Endothelial cell (in vitro differentiated cells): Measurements from ENCODE around the gene URB1. TPM values are rescaled to one million over a fixed set of nuclear protein-coding genes. Genes with fewer than 3 reads are reported as not detected.

Experiments
- DNase-seq: peaks from one replicate; pipeline ENCODE4 v3.0.0; 2021; ENCODE audit warnings: low spot score
- H3K27ac Mint-ChIP-seq: one replicate; pipeline ENCODE4 v1.8.0; 2021; ENCODE audit warnings: mixed read lengths, inconsistent platforms; ENCODE audit not compliant: unreplicated experiment
- H3K27me3 Mint-ChIP-seq: one replicate; pipeline ENCODE4 v1.8.0; 2021; ENCODE audit warnings: mild to moderate bottlenecking, moderate library complexity, mixed read lengths, inconsistent platforms; ENCODE audit not compliant: unreplicated experiment
- H3K36me3 Mint-ChIP-seq: one replicate; pipeline ENCODE4 v1.8.0; 2021; ENCODE audit warnings: mild to moderate bottlenecking, low read depth, mixed read lengths, inconsistent platforms; ENCODE audit not compliant: unreplicated experiment
- H3K4me1 Mint-ChIP-seq: one replicate; pipeline ENCODE4 v1.8.0; 2021; ENCODE audit warnings: mild to moderate bottlenecking, mixed read lengths, inconsistent platforms; ENCODE audit not compliant: unreplicated experiment
- H3K4me3 Mint-ChIP-seq: one replicate; pipeline ENCODE4 v1.8.0; 2021; ENCODE audit warnings: mild to moderate bottlenecking, mixed read lengths, inconsistent platforms; ENCODE audit not compliant: unreplicated experiment
- H3K9me3 Mint-ChIP-seq: one replicate; pipeline ENCODE4 v1.8.0; 2021; ENCODE audit warnings: mixed read lengths, inconsistent platforms; ENCODE audit not compliant: unreplicated experiment
- CTCF ChIP-seq: fragments of 200-600 bp; sonication (generic); IDR thresholded peaks from one replicate; pipeline ENCODE4 v1.5.0; 2021; ENCODE audit warnings: antibody characterized with exemption; ENCODE audit not compliant: unreplicated experiment
- total RNA-seq: library from RNA; stranded (reverse); fragmentation: NEBNext Ultra II Directional; extraction: Animal tissue kit (Norgen Biotek cat#: 25700); gene quantifications from one replicate; pipeline ENCODE4 v1.2.1, GENCODE V29; 2021; ENCODE audit not compliant: unreplicated experiment

The URB1 gene
- total RNA-seq, 1 donor from 2014 or later: 10.6 TPM

- H3K9me3 Mint-ChIP-seq: no peaks in the 10 kb centered on the region
- TF ChIP-seq CTCF: no peak
- DNase-seq: no peak
- peak overlapping the region; percentile 74 for H3K4me3 Mint-ChIP-seq
- peaks cover 62% of the 10 kb centered on the region for H3K36me3 Mint-ChIP-seq
- no peak overlapping the region for H3K27ac Mint-ChIP-seq
- H3K27me3 Mint-ChIP-seq: peaks cover 2% of the 10 kb centered on the region
- H3K4me1 Mint-ChIP-seq: no peaks in the 10 kb centered on the region
These were observed 70.1 kb downstream of the URB1 start for GRCh38 chr21:32322676-32323075.

GRCh38 chr21:32322103-32322502, 70.7 kb downstream of the URB1 start:
- no peak for DNase-seq
- H3K4me1 Mint-ChIP-seq: no peaks in the 10 kb centered on the region
- peaks cover 2% of the 10 kb centered on the region for H3K27me3 Mint-ChIP-seq
- no peaks in the 10 kb centered on the region for H3K9me3 Mint-ChIP-seq
- peaks cover 64% of the 10 kb centered on the region for H3K36me3 Mint-ChIP-seq
- no peak for TF ChIP-seq CTCF
- H3K27ac Mint-ChIP-seq: no peak overlapping the region
- H3K4me3 Mint-ChIP-seq: no peak overlapping the region

DNA sequence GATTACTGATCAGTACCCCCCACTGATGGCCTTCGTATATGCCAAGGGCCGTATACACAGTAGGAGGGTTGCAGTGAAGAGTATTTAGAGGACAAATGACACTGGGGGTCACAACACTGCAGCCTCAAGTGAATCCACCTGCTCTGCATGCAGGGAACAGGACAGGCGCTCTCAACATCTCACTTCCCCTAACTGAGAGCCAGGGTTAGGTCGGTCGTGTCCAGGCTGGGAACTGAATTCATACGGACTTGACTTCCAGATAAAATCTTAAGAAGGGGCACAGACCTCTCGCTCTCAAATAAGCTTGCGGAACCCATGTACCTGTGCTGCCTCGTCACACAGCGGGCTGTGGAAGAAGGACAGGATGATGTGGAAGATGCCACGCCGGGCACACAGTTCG, 71.3 kb downstream of the URB1 start:
- Mint-ChIP-seq H3K27ac (no peak overlapping the region), H3K9me3 (no peaks in the 10 kb centered on the region), H3K36me3 (peaks cover 63% of the 10 kb centered on the region), H3K4me1 (no peaks in the 10 kb centered on the region), H3K4me3 (no peak overlapping the region), H3K27me3 (no peaks in the 10 kb centered on the region)
- no peak for TF ChIP-seq CTCF
- DNase-seq: no peak

DNA sequence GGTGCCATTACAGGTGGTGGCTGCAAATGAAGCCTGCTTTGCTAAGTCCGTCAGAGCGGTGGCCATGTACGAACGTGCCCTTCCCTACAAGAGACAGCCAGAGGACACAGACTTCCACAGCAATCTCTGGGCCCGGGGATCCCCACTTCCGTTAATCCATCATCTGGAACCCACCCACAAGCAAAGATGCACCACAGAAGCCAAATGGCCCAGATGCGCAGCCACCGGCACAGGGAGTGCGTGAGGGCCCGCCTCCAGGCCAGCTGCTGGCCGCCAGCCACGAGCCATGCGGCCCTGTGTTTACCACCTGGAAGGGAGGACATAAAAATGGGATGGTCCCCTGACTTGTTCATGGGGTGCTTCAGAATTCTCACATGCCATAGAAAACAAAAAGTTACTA, 72.1 kb downstream of the URB1 start:
- DNase-seq: no peak
- no peak overlapping the region for H3K4me3 Mint-ChIP-seq
- H3K27ac Mint-ChIP-seq: no peak overlapping the region
- H3K36me3 Mint-ChIP-seq: peaks cover 62% of the 10 kb centered on the region
- TF ChIP-seq CTCF: no peak
- H3K9me3 Mint-ChIP-seq: no peaks in the 10 kb centered on the region
- no peaks in the 10 kb centered on the region for H3K27me3 Mint-ChIP-seq
- peaks cover 4% of the 10 kb centered on the region for H3K4me1 Mint-ChIP-seq

DNA sequence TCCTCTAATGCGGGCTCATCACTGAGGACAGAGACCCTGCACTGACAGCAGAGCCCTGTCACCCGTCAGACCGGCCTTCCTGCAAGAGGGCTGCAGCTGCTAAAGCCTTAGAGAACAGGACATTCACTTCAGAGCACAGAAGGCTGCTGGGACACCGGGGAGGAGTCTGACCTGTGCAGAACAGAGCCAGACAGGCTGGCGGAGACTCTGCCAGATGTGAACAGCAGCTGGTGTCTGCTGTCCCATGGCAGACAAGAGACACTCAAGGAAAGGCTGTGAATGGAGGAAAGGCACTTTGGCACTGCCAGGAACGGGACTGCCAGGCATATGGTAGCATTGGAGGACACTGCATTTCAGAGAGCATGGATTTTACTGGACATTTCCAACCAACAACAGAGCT, 72.8 kb downstream of the URB1 start:
- no peaks in the 10 kb centered on the region for H3K9me3 Mint-ChIP-seq
- no peak for TF ChIP-seq CTCF
- peaks cover 57% of the 10 kb centered on the region for H3K36me3 Mint-ChIP-seq
- H3K4me1 Mint-ChIP-seq: peaks cover 7% of the 10 kb centered on the region
- no peak overlapping the region for H3K27ac Mint-ChIP-seq
- H3K27me3 Mint-ChIP-seq: no peaks in the 10 kb centered on the region
- no peak overlapping the region for H3K4me3 Mint-ChIP-seq
- no peak for DNase-seq
